GM12873 (cell line): ENCODE data around the gene TMED7.

Experiments
- CTCF ChIP-seq: IDR thresholded peaks from 2 replicates; pipeline ENCODE4 v1.5.1; 2012; ENCODE audit warnings: low read depth, mild to moderate bottlenecking, moderate library complexity, low read length, control low read depth; ENCODE audit not compliant: insufficient read depth; ENCODE audit errors: missing control alignments

The TMED7 gene

GRCh38 chr5:115594128-115595047, 31.4 kb downstream of the TMED7 start:
- TF ChIP-seq CTCF, result no peak

GRCh38 chr5:115589043-115589442, 36.8 kb downstream of the TMED7 start:
- no peak for TF ChIP-seq CTCF

- no peak for TF ChIP-seq CTCF
Measured at GRCh38 chr5:115588640-115589039, 37.2 kb downstream of the TMED7 start.

GRCh38 chr5:115586525-115587146, 39.2 kb downstream of the TMED7 start:
- peak; percentile 34 for TF ChIP-seq CTCF

GRCh38 chr5:115585265-115585664, 40.6 kb downstream of the TMED7 start:
- TF ChIP-seq CTCF, result no peak

- TF ChIP-seq CTCF, result no peak
Measured at GRCh38 chr5:115584501-115584900, 41.3 kb downstream of the TMED7 start.

GRCh38 chr5:115583474-115583873, 42.4 kb downstream of the TMED7 start:
- TF ChIP-seq CTCF, result no peak
